Testis (tissue), 2 donors: Measurements from ENCODE around the gene SCRN1.

ENCODE experiments used
- CTCF ChIP-seq, 3 experiments: fragments of 450-650 bp in 2 of 3; fragments of 200-600 bp in 1 of 3; sonication (generic) in 1 of 3; IDR thresholded peaks; one replicate each; pipeline ENCODE4 v1.5.1; 2016 to 2019; ENCODE audit warnings: antibody characterized with exemption in 3 of 3, mild to moderate bottlenecking in 2 of 3, moderate library complexity in 1 of 3
- POLR2A ChIP-seq: fragments of 450-650 bp; IDR thresholded peaks from one replicate; pipeline ENCODE4 v1.6.1; 2017; ENCODE audit warnings: antibody characterized with exemption, mild to moderate bottlenecking, moderate library complexity

DNA sequence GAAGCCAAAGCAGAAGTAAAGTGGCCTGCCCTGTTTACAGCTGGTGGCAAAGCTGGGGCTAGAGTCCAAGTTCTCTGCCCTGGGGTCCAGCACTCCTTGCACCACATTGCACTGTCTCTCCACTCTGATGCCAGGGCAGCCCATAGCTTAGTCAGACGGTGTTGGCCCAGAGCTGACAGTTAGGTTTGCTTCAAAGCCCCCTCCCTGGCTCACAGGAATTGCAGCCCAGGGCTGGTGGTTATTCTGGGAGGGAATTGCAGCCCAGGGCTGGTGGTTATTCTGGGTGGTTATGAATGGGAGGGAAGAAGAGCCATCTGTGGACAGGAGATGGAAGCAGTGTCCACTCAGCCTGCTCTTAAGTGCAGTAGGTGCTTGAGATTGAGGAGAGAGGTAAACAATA, 88.9 kb downstream of the SCRN1 start:
- no peak for TF ChIP-seq CTCF (IDR thresholded peaks at IDR 0.05)
- no peak for TF ChIP-seq POLR2A
